GM06990 (cell line): ENCODE data around the gene CPSF3.

ENCODE experiments used
- DNase-seq: peaks from one replicate; pipeline ENCODE4 v3.0.0-alpha.2; 2011; ENCODE audit not compliant: insufficient read length; ENCODE audit errors: extremely low read depth
- H3K27me3 ChIP-seq: replicated peaks from 2 replicates; pipeline ENCODE4 v1.6.0; 2011; ENCODE audit warnings: low read length; ENCODE audit not compliant: control insufficient read depth, insufficient read depth
- H3K36me3 ChIP-seq: 2 replicates; pipeline ENCODE4 v1.5.1; 2011; ENCODE audit warnings: low read length; ENCODE audit not compliant: control insufficient read depth, insufficient read depth
- H3K4me3 ChIP-seq: replicated peaks from 2 replicates; pipeline ENCODE4 v1.5.1; 2011; ENCODE audit warnings: low read depth, mild to moderate bottlenecking, control low read depth, low read length
- TF ChIP-seq, protein P1 (sequence below): IDR thresholded peaks from 2 replicates; pipeline ENCODE4 v1.5.1; 2011; ENCODE audit warnings: low read length, control low read depth, mild to moderate bottlenecking, inconsistent platforms; ENCODE audit not compliant: insufficient read depth, poor library complexity, severe bottlenecking

CPSF3 gene

DNA sequence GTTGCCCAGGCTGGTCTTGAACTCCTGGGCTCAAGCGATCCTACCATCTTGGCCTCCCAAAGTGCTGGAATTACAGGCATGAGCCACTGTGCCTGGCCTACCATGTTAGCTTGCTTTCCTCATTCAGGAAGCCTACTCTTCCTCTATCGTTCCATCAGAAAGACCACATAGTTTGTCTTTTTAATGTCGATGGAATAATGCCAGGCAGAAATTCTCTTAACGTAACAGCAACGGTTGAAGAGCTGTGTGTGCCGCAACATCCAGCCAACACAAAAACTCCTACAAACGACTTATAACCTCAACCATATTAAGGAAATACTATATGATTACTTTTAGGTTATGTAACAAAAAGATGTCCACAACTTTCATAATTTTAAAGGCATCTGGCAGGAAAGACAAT is 10.7 kb upstream of the CPSF3 start:
- TF ChIP-seq, protein P1, sequence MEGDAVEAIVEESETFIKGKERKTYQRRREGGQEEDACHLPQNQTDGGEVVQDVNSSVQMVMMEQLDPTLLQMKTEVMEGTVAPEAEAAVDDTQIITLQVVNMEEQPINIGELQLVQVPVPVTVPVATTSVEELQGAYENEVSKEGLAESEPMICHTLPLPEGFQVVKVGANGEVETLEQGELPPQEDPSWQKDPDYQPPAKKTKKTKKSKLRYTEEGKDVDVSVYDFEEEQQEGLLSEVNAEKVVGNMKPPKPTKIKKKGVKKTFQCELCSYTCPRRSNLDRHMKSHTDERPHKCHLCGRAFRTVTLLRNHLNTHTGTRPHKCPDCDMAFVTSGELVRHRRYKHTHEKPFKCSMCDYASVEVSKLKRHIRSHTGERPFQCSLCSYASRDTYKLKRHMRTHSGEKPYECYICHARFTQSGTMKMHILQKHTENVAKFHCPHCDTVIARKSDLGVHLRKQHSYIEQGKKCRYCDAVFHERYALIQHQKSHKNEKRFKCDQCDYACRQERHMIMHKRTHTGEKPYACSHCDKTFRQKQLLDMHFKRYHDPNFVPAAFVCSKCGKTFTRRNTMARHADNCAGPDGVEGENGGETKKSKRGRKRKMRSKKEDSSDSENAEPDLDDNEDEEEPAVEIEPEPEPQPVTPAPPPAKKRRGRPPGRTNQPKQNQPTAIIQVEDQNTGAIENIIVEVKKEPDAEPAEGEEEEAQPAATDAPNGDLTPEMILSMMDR, result no peak
- H3K36me3 ChIP-seq, result peaks cover 11% of the 10 kb centered on the region
- H3K4me3 ChIP-seq, result no peak overlapping the region

DNA sequence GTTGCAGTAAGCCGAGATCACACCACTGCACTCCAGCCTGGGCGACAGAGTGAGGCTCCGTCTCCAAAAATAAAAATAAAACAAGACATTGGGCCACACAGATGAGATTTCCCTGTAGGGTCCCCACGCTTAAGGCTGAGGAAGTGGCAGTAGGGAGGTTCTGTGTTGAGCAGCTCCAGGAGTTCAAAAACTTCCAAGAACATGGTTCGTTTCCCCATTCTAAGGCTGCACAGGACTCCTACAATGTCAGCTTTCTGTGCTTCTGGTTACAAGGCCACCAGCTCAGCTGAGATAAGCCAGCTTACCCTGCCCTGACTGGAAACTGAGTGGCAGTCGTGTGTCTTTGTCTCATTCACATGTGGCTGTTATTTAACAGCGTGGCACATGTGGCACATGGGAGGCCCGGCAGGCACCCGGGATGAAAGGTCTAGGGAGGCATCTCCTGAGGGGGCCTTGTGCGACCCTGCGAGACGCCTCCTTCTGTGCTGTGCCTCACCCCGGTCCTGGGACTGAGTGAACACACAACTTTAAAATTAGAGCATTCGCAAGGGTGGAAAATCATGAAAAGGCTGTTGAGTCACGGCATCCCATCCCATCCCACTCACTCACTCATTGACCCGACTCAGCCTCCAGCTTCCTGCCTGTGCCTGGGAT is 7.8 kb upstream of the CPSF3 start:
- no peaks in the 10 kb centered on the region for H3K27me3 ChIP-seq

More for the DNA sequence above, 10.7 kb upstream of the CPSF3 start:
- H3K27me3 ChIP-seq, result no peaks in the 10 kb centered on the region
- no peak for DNase-seq

DNA sequence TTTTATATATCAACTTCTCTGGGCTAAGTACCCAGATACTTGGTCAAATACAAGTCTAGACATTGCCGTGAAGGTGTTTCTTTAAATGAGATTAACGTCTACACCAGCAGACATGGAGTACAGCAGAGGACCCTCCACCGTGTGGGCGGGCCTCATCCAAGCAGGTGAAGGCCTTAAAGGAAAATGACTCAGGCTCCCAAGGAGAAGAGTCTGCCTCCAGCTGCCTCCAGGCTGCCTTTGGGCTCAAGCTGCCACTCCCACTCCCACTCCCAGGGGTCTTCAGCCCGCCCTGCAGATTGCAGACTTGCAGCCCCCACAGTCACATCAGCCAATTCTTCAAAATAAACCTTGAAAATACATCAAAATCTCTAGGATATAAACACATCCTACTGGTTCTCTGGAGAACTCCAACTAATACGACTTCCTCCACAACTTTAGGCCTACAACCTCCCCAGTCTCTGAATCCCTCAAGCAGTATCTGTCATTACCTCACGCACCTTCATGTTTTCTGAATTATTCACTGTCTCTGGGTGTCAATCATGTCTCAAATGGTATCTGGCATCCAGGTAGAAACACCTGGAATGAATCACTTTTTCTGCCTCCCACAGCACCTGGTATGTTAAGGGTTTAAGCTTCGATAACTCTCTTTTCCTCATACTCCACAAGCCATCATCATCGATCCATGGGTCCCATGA is 7.0 kb upstream of the CPSF3 start:
- Histone ChIP-seq H3K4me3 (no peak overlapping the region), H3K27me3 (no peaks in the 10 kb centered on the region), H3K36me3 (peaks cover 11% of the 10 kb centered on the region)
- TF ChIP-seq, protein P1, result no peak
- no peak for DNase-seq

More for the DNA sequence above, 7.8 kb upstream of the CPSF3 start:
- peaks cover 11% of the 10 kb centered on the region for H3K36me3 ChIP-seq
- TF ChIP-seq, protein P1, result no peak
- no peak for DNase-seq
- no peak overlapping the region for H3K4me3 ChIP-seq

- TF ChIP-seq, protein P1, result no peak
- H3K27me3 ChIP-seq, result no peaks in the 10 kb centered on the region
- H3K4me3 ChIP-seq, result no peak overlapping the region
- peaks cover 10% of the 10 kb centered on the region for H3K36me3 ChIP-seq
- no peak for DNase-seq
Observed at GRCh38 chr2:9416962-9417316, 6.5 kb upstream of the CPSF3 start.

- TF ChIP-seq, protein P1, result no peak
- no peak for DNase-seq
- Histone ChIP-seq H3K36me3 (peaks cover 9% of the 10 kb centered on the region), H3K4me3 (no peak overlapping the region), H3K27me3 (no peaks in the 10 kb centered on the region)
Observed at GRCh38 chr2:9417725-9418124, 5.7 kb upstream of the CPSF3 start.
